CD14-positive monocyte (primary cell): ENCODE measurements around the gene NPRL2. TPM values are rescaled to one million over a fixed set of nuclear protein-coding genes. Genes with fewer than 3 reads are reported as not detected.

Experiments used
- DNase-seq, 3 donors: peaks; one replicate each; pipeline ENCODE4 v3.0.0-alpha.2; 2011 to 2022
- H2AFZ ChIP-seq: 2 replicates; pipeline ENCODE4 v1.6.0; 2012; ENCODE audit warnings: mild to moderate bottlenecking, low read depth, low read length, inconsistent platforms; ENCODE audit not compliant: insufficient read depth, poor library complexity, severe bottlenecking
- H3K27ac ChIP-seq, 2 donors: 1 replicate in 1 of 2; 2 replicates in 1 of 2; pipeline ENCODE4 v1.5.1; 2012 to 2013; ENCODE audit warnings: low read length in 2 of 2, control low read depth in 1 of 2, inconsistent platforms in 1 of 2, low read depth in 1 of 2, mild to moderate bottlenecking in 1 of 2
- H3K27me3 ChIP-seq, 2 donors: one replicate each; pipeline versions ENCODE4 v1.6.0 to v1.6.1; 2011 to 2013; ENCODE audit warnings: low read length in 2 of 2; ENCODE audit not compliant: control insufficient read depth in 2 of 2, insufficient read depth in 2 of 2
- H3K36me3 ChIP-seq, 2 donors: replicated peaks in 1 of 2; 1 replicate in 1 of 2; 2 replicates in 1 of 2; pipeline versions ENCODE4 v1.5.1 to v1.6.1; 2012 to 2013; ENCODE audit warnings: low read length in 2 of 2, control low read depth in 1 of 2, inconsistent platforms in 1 of 2, mild to moderate bottlenecking in 1 of 2; ENCODE audit not compliant: insufficient read depth in 2 of 2, control insufficient read depth in 1 of 2
- H3K4me1 ChIP-seq, 2 donors: 1 replicate in 1 of 2; 2 replicates in 1 of 2; pipeline versions ENCODE4 v1.5.1 to v1.6.1; 2012 to 2013; ENCODE audit warnings: low read length in 2 of 2, control low read depth in 1 of 2, inconsistent platforms in 1 of 2, mild to moderate bottlenecking in 1 of 2, moderate library complexity in 1 of 2; ENCODE audit not compliant: insufficient read depth in 2 of 2, control insufficient read depth in 1 of 2
- H3K4me2 ChIP-seq: replicated peaks from 2 replicates; pipeline ENCODE3; 2012; ENCODE audit warnings: low read length, moderate library complexity, mild to moderate bottlenecking; ENCODE audit not compliant: poor library complexity, severe bottlenecking; ENCODE audit errors: extremely low read depth
- H3K4me3 ChIP-seq, 3 experiments: fragments of 200-600 bp in 1 of 3; sonication (generic) in 1 of 3; replicated peaks in 1 of 3; 1 replicate in 2 of 3; 2 replicates in 1 of 3; pipeline ENCODE4 v1.5.1; 2011 to 2013; ENCODE audit warnings: low read length in 3 of 3, mild to moderate bottlenecking in 3 of 3, control low read depth in 2 of 3, low read depth in 2 of 3, inconsistent platforms in 1 of 3, moderate library complexity in 1 of 3
- H3K79me2 ChIP-seq: 2 replicates; pipeline ENCODE4 v1.6.0; 2012; ENCODE audit warnings: mild to moderate bottlenecking, control low read depth, inconsistent platforms, low read length, moderate library complexity; ENCODE audit not compliant: insufficient read depth
- H3K9ac ChIP-seq: 2 replicates; pipeline ENCODE4 v1.6.0; 2017; ENCODE audit warnings: low read length, mild to moderate bottlenecking; ENCODE audit not compliant: insufficient read depth, poor library complexity, severe bottlenecking
- H3K9me3 ChIP-seq, 2 donors: replicated peaks in 1 of 2; 1 replicate in 1 of 2; 2 replicates in 1 of 2; pipeline versions ENCODE4 v1.5.1 to v1.6.1; 2012 to 2013; ENCODE audit warnings: low read length in 2 of 2, control low read depth in 1 of 2; ENCODE audit not compliant: control insufficient read depth in 1 of 2, insufficient read depth in 1 of 2
- H4K20me1 ChIP-seq: 2 replicates; pipeline ENCODE4 v1.6.0; 2012; ENCODE audit warnings: mild to moderate bottlenecking, low read length, control low read depth, moderate library complexity; ENCODE audit not compliant: insufficient read depth
- H3K27ac Mint-ChIP-seq, 7 donors: one replicate each; pipeline ENCODE4 v1.8.0; 2020; ENCODE audit warnings: mild to moderate bottlenecking in 7 of 7, mixed read lengths in 7 of 7, moderate library complexity in 6 of 7, inconsistent platforms in 2 of 7
- H3K27me3 Mint-ChIP-seq, 3 donors: one replicate each; pipeline ENCODE4 v1.8.0; 2021 to 2022; ENCODE audit warnings: low read depth in 3 of 3, mild to moderate bottlenecking in 3 of 3, mixed read lengths in 3 of 3, moderate library complexity in 3 of 3, inconsistent platforms in 1 of 3
- H3K36me3 Mint-ChIP-seq, 2 donors: one replicate each; pipeline ENCODE4 v1.8.0; 2020; ENCODE audit warnings: mixed read lengths in 2 of 2, inconsistent platforms in 1 of 2, mild to moderate bottlenecking in 1 of 2
- H3K4me1 Mint-ChIP-seq: one replicate; pipeline ENCODE4 v1.8.0; 2020; ENCODE audit warnings: mild to moderate bottlenecking, mixed read lengths
- H3K4me3 Mint-ChIP-seq, 2 donors: one replicate each; pipeline ENCODE4 v1.8.0; 2020; ENCODE audit warnings: mild to moderate bottlenecking in 2 of 2, mixed read lengths in 2 of 2, moderate library complexity in 1 of 2
- H3K9me3 Mint-ChIP-seq, 7 donors: one replicate each; pipeline ENCODE4 v1.8.0; 2020 to 2022; ENCODE audit warnings: mixed read lengths in 7 of 7, mild to moderate bottlenecking in 6 of 7, moderate library complexity in 6 of 7, inconsistent platforms in 2 of 7
- CTCF ChIP-seq: fragments of 200-600 bp; IDR thresholded peaks from one replicate; pipeline ENCODE4 v1.8.0; 2022; ENCODE audit warnings: antibody characterized with exemption, mild to moderate bottlenecking
- WGBS: methylation state at CpG from one replicate; pipeline ENCODE4 v1.1.5; 2013; ENCODE audit warnings: missing lambda C conversion rate; ENCODE audit not compliant: insufficient coverage; 5-methylcytosine and 5-hydroxymethylcytosine counted together
- intact Hi-C, 2 donors: fragments of 100-400 bp; cut with micrococcal nuclease; formaldehyde crosslinking; loops; one replicate each; pipeline versions ENCODE4 v1.15.0 to v1.15.1; 2023
- polyA plus RNA-seq, 3 donors: library from polyadenylated mRNA; depleted of rRNA in 1 of 3; unstranded in 2 of 3; stranded (reverse) in 1 of 3; fragments of 300-500 nt in 2 of 3; fragments of >200 nt in 1 of 3; fragmentation: Illumina TruSeq in 2 of 3; gene quantifications; 1 replicate in 2 of 3; 2 replicates in 1 of 3; pipeline ENCODE4 v1.2.3, GENCODE V29; 2012 to 2021

The NPRL2 gene
- polyA plus RNA-seq, 3 donors: 20.9 to 37.9 (median 23.5) TPM

GRCh38 chr3:50388016-50388719 lies 37.6 kb upstream of the NPRL2 start:
- no peaks in the 10 kb centered on the region for H3K9me3 ChIP-seq
- H3K36me3 ChIP-seq: no peaks in the 10 kb centered on the region
- intact Hi-C loops: no loop called here
- H3K27me3 ChIP-seq: no peaks in the 10 kb centered on the region
- H3K4me1 Mint-ChIP-seq: no peaks in the 10 kb centered on the region
- 88% methylated on average over 23 of the region's 25 CpGs for WGBS
- no peaks in the 10 kb centered on the region for H3K79me2 ChIP-seq
- no peaks in the 10 kb centered on the region for H3K36me3 Mint-ChIP-seq
- H3K4me3 ChIP-seq: no peak overlapping the region
- no peaks in the 10 kb centered on the region for H3K4me1 ChIP-seq
- no peak overlapping the region for H3K4me3 Mint-ChIP-seq
- no peaks in the 10 kb centered on the region for H4K20me1 ChIP-seq
- DNase-seq: no peak
- no peak overlapping the region for H3K27ac ChIP-seq
- H3K27me3 Mint-ChIP-seq: peaks cover 2 to 5% (median 4%) of the 10 kb centered on the region in 3 donors
- TF ChIP-seq CTCF: no peak
- no peak overlapping the region for H3K27ac Mint-ChIP-seq
- H3K4me2 ChIP-seq: no peak overlapping the region
- H2AFZ ChIP-seq: no peak overlapping the region
- H3K9me3 Mint-ChIP-seq: peaks cover 0 to 1% (median 0%) of the 10 kb centered on the region in 7 donors
- no peak overlapping the region for H3K9ac ChIP-seq

GRCh38 chr3:50385754-50386153 lies 35.2 kb upstream of the NPRL2 start:
- no peak for DNase-seq
- no peak overlapping the region for H2AFZ ChIP-seq
- H3K79me2 ChIP-seq: no peaks in the 10 kb centered on the region
- Mint-ChIP-seq H3K27me3 (peaks cover 2 to 5% (median 2%) of the 10 kb centered on the region in 3 donors), H3K9me3 (peaks cover 0 to 1% (median 0%) of the 10 kb centered on the region in 7 donors), H3K27ac (no peak overlapping the region), H3K36me3 (no peaks in the 10 kb centered on the region), H3K4me1 (no peaks in the 10 kb centered on the region), H3K4me3 (no peak overlapping the region)
- H3K9me3 ChIP-seq: no peaks in the 10 kb centered on the region
- no peaks in the 10 kb centered on the region for H3K27me3 ChIP-seq
- H3K36me3 ChIP-seq: no peaks in the 10 kb centered on the region
- H3K9ac ChIP-seq: no peak overlapping the region
- H3K27ac ChIP-seq: no peak overlapping the region
- H4K20me1 ChIP-seq: no peaks in the 10 kb centered on the region
- no peak overlapping the region for H3K4me3 ChIP-seq
- no CpG with 5 or more reads among the region's 13 CpGs for whole genome bisulfite sequencing
- H3K4me1 ChIP-seq: no peaks in the 10 kb centered on the region
- no peak for TF ChIP-seq CTCF
- intact Hi-C loops: no loop called here
- no peak overlapping the region for H3K4me2 ChIP-seq
